Kidney (tissue), 14 donors: ENCODE measurements around the gene PLCZ1. TPM values are rescaled to one million over a fixed set of nuclear protein-coding genes. Genes with fewer than 3 reads are reported as not detected.

Experiments
- DNase-seq, 5 donors: peaks; one replicate each; pipeline ENCODE4 v3.0.0-alpha.2; 2013 to 2020
- FAIRE-seq: peaks from 2 replicates; lab custom pipeline; 2012; peaks lifted over from hg19 to GRCh38; lab: Jason Lieb, UNC
- H3K27ac ChIP-seq, 2 donors: one replicate each; pipeline ENCODE4 v1.7.0; 2013; ENCODE audit warnings: low read depth in 2 of 2, low read length in 2 of 2, inconsistent platforms in 1 of 2
- H3K27me3 ChIP-seq: one replicate; pipeline ENCODE4 v1.7.1; 2013; ENCODE audit warnings: low read length, inconsistent platforms; ENCODE audit not compliant: control insufficient read depth, insufficient read depth
- H3K36me3 ChIP-seq, 3 donors: one replicate each; pipeline versions ENCODE4 v1.7.0 to v1.7.1; 2013; ENCODE audit warnings: low read length in 3 of 3, control low read depth in 1 of 3, inconsistent platforms in 1 of 3; ENCODE audit not compliant: insufficient read depth in 3 of 3, control insufficient read depth in 2 of 3
- H3K4me1 ChIP-seq, 3 donors: one replicate each; pipeline versions ENCODE4 v1.7.0 to v1.7.1; 2013; ENCODE audit warnings: low read length in 3 of 3, inconsistent platforms in 1 of 3, low read depth in 1 of 3; ENCODE audit not compliant: control insufficient read depth in 2 of 3, insufficient read depth in 2 of 3
- H3K4me3 ChIP-seq, 3 donors: one replicate each; pipeline versions ENCODE4 v1.7.0 to v1.8.1; 2013; ENCODE audit warnings: low read length in 3 of 3, control low read depth in 1 of 3, inconsistent platforms in 1 of 3
- H3K9ac ChIP-seq, 3 donors: one replicate each; pipeline versions ENCODE4 v1.7.0 to v1.7.1; 2013; ENCODE audit warnings: low read length in 3 of 3, control low read depth in 1 of 3, inconsistent platforms in 1 of 3
- H3K9me3 ChIP-seq, 3 donors: one replicate each; pipeline versions ENCODE4 v1.7.0 to v1.7.1; 2013; ENCODE audit warnings: low read length in 3 of 3, control low read depth in 1 of 3, inconsistent platforms in 1 of 3; ENCODE audit not compliant: control insufficient read depth in 2 of 3, insufficient read depth in 1 of 3
- intact Hi-C: fragments of 100-400 bp; cut with DNase I; formaldehyde crosslinking; loops from one replicate; pipeline ENCODE4 v1.11.1; 2022
- polyA plus RNA-seq: library from polyadenylated mRNA; stranded (reverse); fragments of 350-450 nt; fragmentation: Illumina TruSeq; extraction: RNeasy Lipid Tissue Mini Kit (QIAGEN cat#74804); gene quantifications from one replicate; pipeline ENCODE4 v1.2.3, GENCODE V29; 2014; ENCODE audit warnings: low read depth, low replicate concordance; ENCODE audit not compliant: insufficient read depth
- total RNA-seq: library from RNA; stranded (reverse); fragmentation: NEBNext Ultra II Directional; extraction: Animal tissue kit (Norgen Biotek cat#: 25700); gene quantifications from one replicate; pipeline ENCODE4 v1.2.1, GENCODE V29; 2021
- TF ChIP-seq, protein P1 (sequence below): IDR thresholded peaks from 3 replicates; pipeline ENCODE4 v1.5.1; 2012; ENCODE audit warnings: mild to moderate bottlenecking, moderate library complexity, borderline replicate concordance; ENCODE audit not compliant: insufficient read depth; ENCODE audit errors: extremely low read depth
- donor health status: control.
- donor health status: control.
- donor health status: control.
- donor health status: control.
- donor health status: control.
- donor health status: DM: yes; HTN: yes; CAD: no.
- donor health status: Normal renal cell carcinoma (clear cell type).

PLCZ1 gene
- total and polyA plus RNA-seq, 2 donors from 2014 or later, result not detected

DNA sequence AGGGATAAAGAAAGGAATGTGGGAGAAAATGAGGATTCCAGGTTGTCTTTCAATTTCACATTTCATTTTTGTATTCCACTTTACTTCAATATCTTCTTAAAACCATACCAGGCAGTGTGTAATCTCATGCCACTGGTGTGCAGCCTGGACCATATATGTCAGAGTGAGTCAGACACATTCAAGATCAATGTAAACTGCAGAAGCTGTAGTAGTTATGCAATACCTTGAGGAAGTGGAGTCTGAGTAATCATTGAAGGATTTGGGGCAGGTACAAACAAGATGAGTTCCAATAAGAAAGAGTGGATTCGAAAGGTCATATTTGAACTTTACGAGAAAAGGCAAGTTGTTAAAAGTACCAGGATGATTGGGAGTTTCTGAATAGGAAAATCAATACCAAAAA is 14.1 kb downstream of the PLCZ1 start:
- Histone ChIP-seq H3K27ac (no peak overlapping the region), H3K4me1 (no peaks in the 10 kb centered on the region), H3K9ac (no peak overlapping the region), H3K4me3 (no peak overlapping the region), H3K36me3 (no peaks in the 10 kb centered on the region), H3K9me3 (no peaks in the 10 kb centered on the region), H3K27me3 (no peaks in the 10 kb centered on the region)
- intact Hi-C loops, result no loop called here
- DNase-seq, result no peak
- FAIRE-seq, result no peak
- TF ChIP-seq, protein P1, sequence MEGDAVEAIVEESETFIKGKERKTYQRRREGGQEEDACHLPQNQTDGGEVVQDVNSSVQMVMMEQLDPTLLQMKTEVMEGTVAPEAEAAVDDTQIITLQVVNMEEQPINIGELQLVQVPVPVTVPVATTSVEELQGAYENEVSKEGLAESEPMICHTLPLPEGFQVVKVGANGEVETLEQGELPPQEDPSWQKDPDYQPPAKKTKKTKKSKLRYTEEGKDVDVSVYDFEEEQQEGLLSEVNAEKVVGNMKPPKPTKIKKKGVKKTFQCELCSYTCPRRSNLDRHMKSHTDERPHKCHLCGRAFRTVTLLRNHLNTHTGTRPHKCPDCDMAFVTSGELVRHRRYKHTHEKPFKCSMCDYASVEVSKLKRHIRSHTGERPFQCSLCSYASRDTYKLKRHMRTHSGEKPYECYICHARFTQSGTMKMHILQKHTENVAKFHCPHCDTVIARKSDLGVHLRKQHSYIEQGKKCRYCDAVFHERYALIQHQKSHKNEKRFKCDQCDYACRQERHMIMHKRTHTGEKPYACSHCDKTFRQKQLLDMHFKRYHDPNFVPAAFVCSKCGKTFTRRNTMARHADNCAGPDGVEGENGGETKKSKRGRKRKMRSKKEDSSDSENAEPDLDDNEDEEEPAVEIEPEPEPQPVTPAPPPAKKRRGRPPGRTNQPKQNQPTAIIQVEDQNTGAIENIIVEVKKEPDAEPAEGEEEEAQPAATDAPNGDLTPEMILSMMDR, result no peak

DNA sequence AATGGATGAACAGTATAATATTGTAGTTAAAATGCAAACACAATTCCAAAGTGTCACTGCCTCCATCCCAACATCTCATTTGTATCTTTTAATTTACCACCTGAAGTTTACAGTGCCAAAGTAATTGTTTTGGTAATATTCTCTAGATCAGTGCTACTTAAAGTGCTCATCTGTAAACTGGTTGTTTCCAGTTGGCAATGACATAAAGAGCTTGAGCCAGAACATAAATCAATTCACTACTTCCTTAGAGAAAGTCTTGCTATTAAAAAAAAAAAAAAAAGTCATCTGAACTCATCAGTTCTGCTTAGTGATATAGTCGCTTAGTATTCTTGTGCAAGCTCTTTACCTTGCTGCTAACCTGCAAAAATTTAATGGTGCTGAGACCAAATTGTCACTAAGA is 16.4 kb downstream of the PLCZ1 start:
- Histone ChIP-seq H3K27ac (no peak overlapping the region), H3K9ac (no peak overlapping the region), H3K4me1 (no peaks in the 10 kb centered on the region), H3K9me3 (no peaks in the 10 kb centered on the region), H3K4me3 (no peak overlapping the region), H3K36me3 (no peaks in the 10 kb centered on the region), H3K27me3 (no peaks in the 10 kb centered on the region)
- FAIRE-seq, result no peak
- intact Hi-C loops, result no loop called here
- DNase-seq, result no peak
- TF ChIP-seq, protein P1, result no peak

DNA sequence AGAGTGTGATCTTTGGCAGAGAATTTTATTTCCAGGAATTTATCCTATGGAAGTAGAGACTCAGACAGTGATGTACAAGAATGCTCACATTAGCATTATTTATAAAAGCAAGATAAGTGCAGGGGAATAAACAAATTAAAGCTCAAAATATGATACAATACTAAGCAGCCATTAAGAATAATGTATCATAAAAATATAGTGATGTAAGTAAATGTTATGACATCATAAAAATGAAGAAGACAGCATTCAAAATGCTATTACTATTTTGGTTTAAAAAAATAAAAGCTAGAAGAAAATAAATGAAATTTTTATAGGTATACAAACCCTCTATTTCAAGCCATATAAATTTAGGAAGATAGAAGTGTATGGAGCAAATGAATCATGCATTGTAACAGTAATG is 17.1 kb downstream of the PLCZ1 start:
- intact Hi-C loops, result no loop called here
- H3K9me3 ChIP-seq, result no peaks in the 10 kb centered on the region
- TF ChIP-seq, protein P1, result no peak
- H3K36me3 ChIP-seq, result no peaks in the 10 kb centered on the region
- no peak overlapping the region for H3K27ac ChIP-seq
- no peak overlapping the region for H3K9ac ChIP-seq
- DNase-seq, result no peak
- no peak for FAIRE-seq
- no peaks in the 10 kb centered on the region for H3K27me3 ChIP-seq
- no peak overlapping the region for H3K4me3 ChIP-seq
- H3K4me1 ChIP-seq, result no peaks in the 10 kb centered on the region

DNA sequence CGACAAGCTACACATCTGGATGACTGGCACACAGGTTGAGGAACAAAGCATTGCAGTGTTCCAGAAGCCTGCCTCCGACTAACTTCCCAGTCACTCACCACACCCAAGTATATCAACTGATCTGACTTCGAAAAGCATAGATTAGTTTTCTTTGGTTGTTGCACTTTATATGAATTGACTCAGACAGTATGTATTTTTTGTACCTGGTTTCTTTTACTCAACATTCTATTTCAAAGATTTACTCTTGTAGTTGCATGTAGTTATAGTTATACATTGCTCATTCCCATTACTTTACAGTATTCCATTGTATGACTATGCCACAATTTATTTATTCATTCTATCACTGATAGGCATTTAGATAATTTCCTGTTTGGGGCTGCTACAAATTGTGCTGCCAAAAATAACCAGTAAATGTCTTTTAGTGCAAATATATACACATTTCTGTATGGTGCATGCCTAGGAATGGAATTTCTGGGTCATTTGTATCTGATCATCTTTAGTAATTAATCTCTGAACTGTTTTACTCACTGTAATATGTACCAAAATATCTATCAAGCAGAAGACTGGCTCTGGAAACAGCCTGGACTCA is 17.8 kb downstream of the PLCZ1 start:
- TF ChIP-seq, protein P1, result no peak
- intact Hi-C loops, result no loop called here
- H3K36me3 ChIP-seq, result no peaks in the 10 kb centered on the region
- FAIRE-seq (no peak), DNase-seq (no peak)
- H3K9me3 ChIP-seq, result no peaks in the 10 kb centered on the region
- H3K27me3 ChIP-seq, result no peaks in the 10 kb centered on the region
- H3K4me3 ChIP-seq, result no peak overlapping the region
- H3K27ac ChIP-seq, result no peak overlapping the region
- H3K9ac ChIP-seq, result no peak overlapping the region
- H3K4me1 ChIP-seq, result no peaks in the 10 kb centered on the region
